Esophagus (tissue), 2 donors: ENCODE results near the gene SMIM29. TPM values are rescaled to one million over a fixed set of nuclear protein-coding genes. Genes with fewer than 3 reads are reported as not detected.
A peak's percentile ranks its signal among the peaks of the same experiment; 100 is the strongest.

Experiments
- H3K27ac ChIP-seq, 2 donors: one replicate each; pipeline ENCODE4 v1.5.1; 2013; ENCODE audit warnings: low read depth in 2 of 2, mild to moderate bottlenecking in 2 of 2, inconsistent platforms in 1 of 2, low read length in 1 of 2, moderate library complexity in 1 of 2
- H3K27me3 ChIP-seq, 2 donors: one replicate each; pipeline ENCODE4 v1.6.1; 2013; ENCODE audit warnings: low read length in 2 of 2, control low read depth in 1 of 2, mild to moderate bottlenecking in 1 of 2; ENCODE audit not compliant: insufficient read depth in 2 of 2, control insufficient read depth in 1 of 2
- H3K36me3 ChIP-seq, 2 donors: one replicate each; pipeline ENCODE4 v1.6.1; 2013; ENCODE audit warnings: low read length in 1 of 2; ENCODE audit not compliant: control insufficient read depth in 2 of 2, insufficient read depth in 2 of 2
- H3K4me1 ChIP-seq, 2 donors: one replicate each; pipeline ENCODE4 v1.6.1; 2013; ENCODE audit warnings: low read length in 1 of 2; ENCODE audit not compliant: control insufficient read depth in 2 of 2, insufficient read depth in 2 of 2
- H3K4me3 ChIP-seq, 2 donors: one replicate each; pipeline ENCODE4 v1.5.1; 2013; ENCODE audit warnings: low read length in 2 of 2, mild to moderate bottlenecking in 2 of 2, low read depth in 1 of 2, moderate library complexity in 1 of 2
- H3K9me3 ChIP-seq, 2 donors: one replicate each; pipeline ENCODE4 v1.6.1; 2013; ENCODE audit warnings: mild to moderate bottlenecking in 2 of 2, low read depth in 1 of 2, low read length in 1 of 2, moderate library complexity in 1 of 2; ENCODE audit not compliant: control insufficient read depth in 2 of 2, insufficient read depth in 1 of 2
- WGBS, 2 donors: extraction: QIAGEN DNeasy Blood & Tissue Kit; methylation state at CpG; one replicate each; pipeline ENCODE4 v1.1.7; 2013; 5-methylcytosine and 5-hydroxymethylcytosine counted together
- polyA plus RNA-seq, 2 donors: library from polyadenylated mRNA; stranded (reverse); fragments of 200-250 nt; gene quantifications; one replicate each; pipeline ENCODE4 v1.2.3, GENCODE V29; 2013
- donor health status: healthy with polysubstance abuse.
- donor health status: Bipolar disorder and iron deficiency.

Gene SMIM29
- polyA plus RNA-seq, 2 donors, result 31.7 to 36.6 TPM

- peaks cover 0 to 4% of the 10 kb centered on the region in 2 donors for H3K36me3 ChIP-seq
- H3K4me3 ChIP-seq, result peak overlapping the region; percentile 59 to 81
- peaks cover 2 to 4% of the 10 kb centered on the region in 2 donors for H3K4me1 ChIP-seq
- H3K27me3 ChIP-seq, result no peaks in the 10 kb centered on the region
- no peaks in the 10 kb centered on the region for H3K9me3 ChIP-seq
- WGBS, 2 donors, result 18 to 19% methylated on average over 13 of the region's 13 CpGs
- peak overlapping the region; percentile 96 to 98 for H3K27ac ChIP-seq
These were observed 12.7 kb downstream of the SMIM29 start for GRCh38 chr6:34236131-34236442.

- no peaks in the 10 kb centered on the region for H3K9me3 ChIP-seq
- peak overlapping the region; percentile 59 to 81 for H3K4me3 ChIP-seq
- no peaks in the 10 kb centered on the region for H3K27me3 ChIP-seq
- WGBS, 2 donors, result 9 to 13% methylated on average over 54 to 75 of the region's 75 CpGs
- no peaks in the 10 kb centered on the region for H3K36me3 ChIP-seq
- H3K27ac ChIP-seq, result peak overlapping the region; percentile 96 to 98
- peaks cover 2 to 7% of the 10 kb centered on the region in 2 donors for H3K4me1 ChIP-seq
These were observed 13.3 kb downstream of the SMIM29 start for GRCh38 chr6:34235307-34236130.

- H3K4me3 ChIP-seq, result no peak overlapping the region
- WGBS, 2 donors, result 78 to 81% methylated on average over 44 to 53 of the region's 53 CpGs
These were observed 14.0 kb downstream of the SMIM29 start for GRCh38 chr6:34234667-34235306.

GRCh38 chr6:34233867-34234266 is 14.9 kb downstream of the SMIM29 start:
- 85 to 93% methylated on average over 7 of the region's 7 CpGs for WGBS, 2 donors
- H3K27me3 ChIP-seq, result no peaks in the 10 kb centered on the region
- H3K9me3 ChIP-seq, result no peaks in the 10 kb centered on the region
- no peaks in the 10 kb centered on the region for H3K36me3 ChIP-seq
- H3K4me1 ChIP-seq, result peaks cover 2 to 12% of the 10 kb centered on the region in 2 donors
- H3K4me3 ChIP-seq, result no peak overlapping the region
- peak overlapping the region in 1 of 2 donors; percentile 43 for H3K27ac ChIP-seq

More at GRCh38 chr6:34234667-34235306, 14.0 kb downstream of the SMIM29 start:
- Histone ChIP-seq H3K4me1 (peaks cover 2 to 8% of the 10 kb centered on the region in 2 donors), H3K9me3 (no peaks in the 10 kb centered on the region), H3K27me3 (no peaks in the 10 kb centered on the region), H3K36me3 (no peaks in the 10 kb centered on the region), H3K27ac (peak overlapping the region; percentile 96 to 98)

GRCh38 chr6:34232901-34233300 is 15.9 kb downstream of the SMIM29 start:
- Histone ChIP-seq H3K9me3 (no peaks in the 10 kb centered on the region), H3K27me3 (no peaks in the 10 kb centered on the region), H3K4me3 (no peak overlapping the region), H3K27ac (peak overlapping the region in 1 of 2 donors; percentile 38), H3K36me3 (no peaks in the 10 kb centered on the region), H3K4me1 (peaks cover under 1 to 12% of the 10 kb centered on the region in 2 donors)
- 83 to 88% methylated on average over 5 of the region's 5 CpGs for WGBS, 2 donors

- Histone ChIP-seq H3K9me3 (no peaks in the 10 kb centered on the region), H3K27me3 (no peaks in the 10 kb centered on the region), H3K4me1 (peaks cover 0 to 19% of the 10 kb centered on the region in 2 donors), H3K27ac (no peak overlapping the region), H3K36me3 (no peaks in the 10 kb centered on the region), H3K4me3 (no peak overlapping the region)
- WGBS, 2 donors, result 92 to 96% methylated on average over 17 of the region's 17 CpGs
These were observed 17.1 kb downstream of the SMIM29 start for GRCh38 chr6:34231566-34232336.

- H3K4me1 ChIP-seq, result peaks cover 0 to 24% of the 10 kb centered on the region in 2 donors
These were observed 18.0 kb downstream of the SMIM29 start for GRCh38 chr6:34230653-34231371.

GRCh38 chr6:34229877-34230276 is 18.9 kb downstream of the SMIM29 start:
- 87 to 98% methylated on average over 8 of the region's 8 CpGs for WGBS, 2 donors
- Histone ChIP-seq H3K9me3 (no peaks in the 10 kb centered on the region), H3K4me3 (no peak overlapping the region), H3K36me3 (no peaks in the 10 kb centered on the region), H3K4me1 (peaks cover 0 to 24% of the 10 kb centered on the region in 2 donors), H3K27me3 (no peaks in the 10 kb centered on the region), H3K27ac (peak overlapping the region; percentile 78 to 87)

More at GRCh38 chr6:34230653-34231371, 18.0 kb downstream of the SMIM29 start:
- no peaks in the 10 kb centered on the region for H3K36me3 ChIP-seq
- no peaks in the 10 kb centered on the region for H3K27me3 ChIP-seq
- H3K27ac ChIP-seq, result peak overlapping the region; percentile 58 to 92
- no peaks in the 10 kb centered on the region for H3K9me3 ChIP-seq
- no peak overlapping the region for H3K4me3 ChIP-seq
- 76 to 80% methylated on average over 5 of the region's 5 CpGs for WGBS, 2 donors
